HepG2 (cell line): ENCODE measurements around the gene IPO8. TPM values are rescaled to one million over a fixed set of nuclear protein-coding genes. Genes with fewer than 3 reads are reported as not detected.
A peak's percentile ranks its signal among the peaks of the same experiment; 100 is the strongest.

ENCODE experiments used
- GABPB1 ChIP-seq: IDR thresholded peaks from 2 replicates; pipeline ENCODE4 v1.6.1; 2016; ENCODE audit warnings: mild to moderate bottlenecking, missing genetic modification reagents, moderate library complexity, missing compliant biosample characterization
- HOXA5 ChIP-seq: sonication (generic); formaldehyde crosslinking; IDR thresholded peaks from 2 replicates; pipeline ENCODE4 v1.4.0; 2020; ENCODE audit warnings: missing genetic modification reagents
- NFIB ChIP-seq: sonication (generic); formaldehyde crosslinking; IDR thresholded peaks from 2 replicates; pipeline ENCODE4 v1.9.0; 2021; ENCODE audit warnings: missing genetic modification reagents, mild to moderate bottlenecking, borderline replicate concordance
- ZKSCAN5 ChIP-seq: sonication (generic); formaldehyde crosslinking; IDR thresholded peaks from 2 replicates; pipeline ENCODE4 v1.5.1; 2020; ENCODE audit warnings: mild to moderate bottlenecking, missing genetic modification reagents
- ZNF564 ChIP-seq: sonication (generic); formaldehyde crosslinking; IDR thresholded peaks from 2 replicates; pipeline ENCODE4 v1.8.1; 2023; ENCODE audit warnings: mild to moderate bottlenecking, missing genetic modification reagents
- polyA plus RNA-seq, 8 experiments: library from polyadenylated mRNA; depleted of rRNA in 3 of 8; stranded (reverse) in 7 of 8; unstranded in 1 of 8; fragments of >200 nt; fragmentation: Illumina TruSeq in 4 of 8; extraction: Trizol in 4 of 8; gene quantifications; 2 replicates each; pipeline versions ENCODE4 v1.2.1 to v1.2.3, GENCODE V29; 2011 to 2016; ENCODE audit warnings: low read depth in 4 of 8, missing spikeins in 1 of 8, mixed read lengths in 1 of 8; ENCODE audit not compliant: insufficient read depth in 1 of 8
- total RNA-seq, 5 experiments: library from RNA; depleted of rRNA; stranded (reverse); fragments of >200 nt; fragmentation: Illumina TruSeq; extraction: Trizol; gene quantifications; 2 replicates each; pipeline ENCODE4 v1.2.3, GENCODE V29; 2016; ENCODE audit warnings: low read depth in 1 of 5
- TF ChIP-seq, protein P1 (sequence below): sonication (generic); formaldehyde crosslinking; IDR thresholded peaks from 2 replicates; pipeline ENCODE4 v1.4.0; 2020; ENCODE audit warnings: missing genetic modification reagents, mild to moderate bottlenecking, borderline replicate concordance
- TF ChIP-seq, protein P2 (sequence below): sonication (generic); formaldehyde crosslinking; IDR thresholded peaks from 2 replicates; pipeline ENCODE4 v1.5.1; 2020; ENCODE audit warnings: mild to moderate bottlenecking, missing genetic modification reagents, borderline replicate concordance
- TF ChIP-seq, protein P3 (sequence below), 2 experiments: sonication (generic) in 1 of 2; formaldehyde crosslinking in 1 of 2; IDR thresholded peaks; 2 replicates each; pipeline versions ENCODE4 v1.4.0 to v1.6.1; 2018 to 2020; ENCODE audit warnings: missing genetic modification reagents in 2 of 2, borderline replicate concordance in 1 of 2, low read depth in 1 of 2, mild to moderate bottlenecking in 1 of 2, missing biosample characterization in 1 of 2
- TF ChIP-seq, protein P4 (sequence below): sonication (generic); formaldehyde crosslinking; IDR thresholded peaks from 2 replicates; pipeline ENCODE4 v1.4.0; 2020; ENCODE audit warnings: missing genetic modification reagents, mild to moderate bottlenecking, borderline replicate concordance
- TF ChIP-seq, protein P5 (sequence below): sonication (generic); formaldehyde crosslinking; IDR thresholded peaks from 2 replicates; pipeline ENCODE4 v1.8.0; 2022; ENCODE audit warnings: missing genetic modification reagents, mild to moderate bottlenecking, borderline replicate concordance
- TF ChIP-seq, protein P6 (sequence below): sonication (generic); formaldehyde crosslinking; IDR thresholded peaks from 2 replicates; pipeline ENCODE4 v1.4.0; 2020; ENCODE audit warnings: missing genetic modification reagents
- TF ChIP-seq, protein P7 (sequence below): sonication (generic); formaldehyde crosslinking; IDR thresholded peaks from 2 replicates; pipeline ENCODE4 v1.4.0; 2020; ENCODE audit warnings: mild to moderate bottlenecking, low read depth, missing genetic modification reagents

IPO8 gene
- total and polyA plus RNA-seq, 2 of the 13 experiments (the other 11 are each of a cell fraction or from before 2014, with no cell fraction given) = 6.3 to 21.8 TPM

DNA sequence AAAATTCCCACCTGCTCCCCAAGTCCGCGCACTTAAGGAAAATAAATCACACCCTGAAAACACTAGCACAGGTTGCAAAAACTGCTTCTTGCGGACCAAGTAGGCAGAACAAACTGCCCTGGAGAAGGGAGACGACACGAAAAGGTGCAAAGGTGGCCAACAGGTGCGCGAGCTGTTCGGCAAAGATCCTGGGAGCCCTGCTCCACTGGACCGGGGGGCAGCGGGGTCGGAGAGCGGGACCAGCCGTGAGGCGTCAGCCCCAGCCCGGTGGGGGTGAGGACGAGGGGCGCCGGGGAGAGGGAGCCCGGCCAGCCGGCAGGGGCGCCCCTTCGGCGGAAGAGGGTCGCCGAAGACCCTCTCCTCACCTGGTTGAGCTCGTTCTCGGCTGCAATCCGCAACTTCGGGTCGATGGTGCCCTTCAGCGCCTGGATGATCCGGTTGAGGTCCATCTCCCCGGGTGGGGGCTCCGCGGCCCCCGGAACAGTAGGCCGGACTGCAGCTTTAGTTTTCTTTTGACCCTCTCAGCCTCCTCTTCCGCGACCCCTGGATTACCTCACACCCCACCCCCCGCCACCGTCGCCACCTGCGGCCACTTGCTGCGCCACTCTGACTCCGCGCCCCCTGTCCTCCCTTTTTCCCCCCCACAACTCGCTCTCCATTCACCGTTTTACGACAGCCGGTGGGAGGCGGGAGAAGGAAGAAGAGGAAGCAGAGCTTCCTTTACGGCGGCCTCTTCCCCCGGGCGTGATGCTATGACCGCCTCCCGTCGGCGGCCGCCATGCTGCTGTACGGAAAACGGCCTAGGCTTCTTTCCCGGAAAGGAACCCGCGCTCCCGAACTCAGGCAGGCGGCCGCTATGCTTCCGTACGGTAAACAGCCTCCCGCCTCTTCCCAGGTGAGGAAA, at the start of gene IPO8 (continued):
- TF ChIP-seq, protein P1, sequence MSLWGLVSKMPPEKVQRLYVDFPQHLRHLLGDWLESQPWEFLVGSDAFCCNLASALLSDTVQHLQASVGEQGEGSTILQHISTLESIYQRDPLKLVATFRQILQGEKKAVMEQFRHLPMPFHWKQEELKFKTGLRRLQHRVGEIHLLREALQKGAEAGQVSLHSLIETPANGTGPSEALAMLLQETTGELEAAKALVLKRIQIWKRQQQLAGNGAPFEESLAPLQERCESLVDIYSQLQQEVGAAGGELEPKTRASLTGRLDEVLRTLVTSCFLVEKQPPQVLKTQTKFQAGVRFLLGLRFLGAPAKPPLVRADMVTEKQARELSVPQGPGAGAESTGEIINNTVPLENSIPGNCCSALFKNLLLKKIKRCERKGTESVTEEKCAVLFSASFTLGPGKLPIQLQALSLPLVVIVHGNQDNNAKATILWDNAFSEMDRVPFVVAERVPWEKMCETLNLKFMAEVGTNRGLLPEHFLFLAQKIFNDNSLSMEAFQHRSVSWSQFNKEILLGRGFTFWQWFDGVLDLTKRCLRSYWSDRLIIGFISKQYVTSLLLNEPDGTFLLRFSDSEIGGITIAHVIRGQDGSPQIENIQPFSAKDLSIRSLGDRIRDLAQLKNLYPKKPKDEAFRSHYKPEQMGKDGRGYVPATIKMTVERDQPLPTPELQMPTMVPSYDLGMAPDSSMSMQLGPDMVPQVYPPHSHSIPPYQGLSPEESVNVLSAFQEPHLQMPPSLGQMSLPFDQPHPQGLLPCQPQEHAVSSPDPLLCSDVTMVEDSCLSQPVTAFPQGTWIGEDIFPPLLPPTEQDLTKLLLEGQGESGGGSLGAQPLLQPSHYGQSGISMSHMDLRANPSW (CRISPR knock-in tag) = peak; percentile 58; the same call in 1 of the 2 replicates
- TF ChIP-seq HOXA5 (CRISPR knock-in tag) (0 out of 2 replicates have a peak, but pooled peaks have one; percentile 11), GABPB1 (CRISPR knock-in tag) (peak; percentile 94), ZNF564 (CRISPR knock-in tag) (no peak), ZKSCAN5 (CRISPR knock-in tag) (no peak), NFIB (no peak)
- TF ChIP-seq, protein P2, sequence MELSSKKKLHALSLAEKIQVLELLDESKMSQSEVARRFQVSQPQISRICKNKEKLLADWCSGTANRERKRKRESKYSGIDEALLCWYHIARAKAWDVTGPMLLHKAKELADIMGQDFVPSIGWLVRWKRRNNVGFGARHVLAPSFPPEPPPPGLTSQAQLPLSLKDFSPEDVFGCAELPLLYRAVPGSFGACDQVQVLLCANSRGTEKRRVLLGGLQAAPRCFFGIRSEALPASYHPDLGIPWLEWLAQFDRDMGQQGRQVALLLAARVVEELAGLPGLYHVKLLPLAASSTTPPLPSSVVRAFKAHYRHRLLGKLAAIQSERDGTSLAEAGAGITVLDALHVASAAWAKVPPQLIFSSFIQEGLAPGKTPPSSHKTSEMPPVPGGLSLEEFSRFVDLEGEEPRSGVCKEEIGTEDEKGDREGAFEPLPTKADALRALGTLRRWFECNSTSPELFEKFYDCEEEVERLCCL = no peak
- TF ChIP-seq, protein P3, sequence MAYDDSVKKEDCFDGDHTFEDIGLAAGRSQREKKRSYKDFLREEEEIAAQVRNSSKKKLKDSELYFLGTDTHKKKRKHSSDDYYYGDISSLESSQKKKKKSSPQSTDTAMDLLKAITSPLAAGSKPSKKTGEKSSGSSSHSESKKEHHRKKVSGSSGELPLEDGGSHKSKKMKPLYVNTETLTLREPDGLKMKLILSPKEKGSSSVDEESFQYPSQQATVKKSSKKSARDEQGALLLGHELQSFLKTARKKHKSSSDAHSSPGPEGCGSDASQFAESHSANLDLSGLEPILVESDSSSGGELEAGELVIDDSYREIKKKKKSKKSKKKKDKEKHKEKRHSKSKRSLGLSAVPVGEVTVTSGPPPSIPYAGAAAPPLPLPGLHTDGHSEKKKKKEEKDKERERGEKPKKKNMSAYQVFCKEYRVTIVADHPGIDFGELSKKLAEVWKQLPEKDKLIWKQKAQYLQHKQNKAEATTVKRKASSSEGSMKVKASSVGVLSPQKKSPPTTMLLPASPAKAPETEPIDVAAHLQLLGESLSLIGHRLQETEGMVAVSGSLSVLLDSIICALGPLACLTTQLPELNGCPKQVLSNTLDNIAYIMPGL (CRISPR knock-in tag; IDR thresholded peaks at IDR 0.05; ENCODE audit: borderline replicate concordance in 1 of 2, low read depth in 1 of 2) = peak; percentile 67 to 90; a peak in 3 of 4 replicates
- TF ChIP-seq, protein P4, sequence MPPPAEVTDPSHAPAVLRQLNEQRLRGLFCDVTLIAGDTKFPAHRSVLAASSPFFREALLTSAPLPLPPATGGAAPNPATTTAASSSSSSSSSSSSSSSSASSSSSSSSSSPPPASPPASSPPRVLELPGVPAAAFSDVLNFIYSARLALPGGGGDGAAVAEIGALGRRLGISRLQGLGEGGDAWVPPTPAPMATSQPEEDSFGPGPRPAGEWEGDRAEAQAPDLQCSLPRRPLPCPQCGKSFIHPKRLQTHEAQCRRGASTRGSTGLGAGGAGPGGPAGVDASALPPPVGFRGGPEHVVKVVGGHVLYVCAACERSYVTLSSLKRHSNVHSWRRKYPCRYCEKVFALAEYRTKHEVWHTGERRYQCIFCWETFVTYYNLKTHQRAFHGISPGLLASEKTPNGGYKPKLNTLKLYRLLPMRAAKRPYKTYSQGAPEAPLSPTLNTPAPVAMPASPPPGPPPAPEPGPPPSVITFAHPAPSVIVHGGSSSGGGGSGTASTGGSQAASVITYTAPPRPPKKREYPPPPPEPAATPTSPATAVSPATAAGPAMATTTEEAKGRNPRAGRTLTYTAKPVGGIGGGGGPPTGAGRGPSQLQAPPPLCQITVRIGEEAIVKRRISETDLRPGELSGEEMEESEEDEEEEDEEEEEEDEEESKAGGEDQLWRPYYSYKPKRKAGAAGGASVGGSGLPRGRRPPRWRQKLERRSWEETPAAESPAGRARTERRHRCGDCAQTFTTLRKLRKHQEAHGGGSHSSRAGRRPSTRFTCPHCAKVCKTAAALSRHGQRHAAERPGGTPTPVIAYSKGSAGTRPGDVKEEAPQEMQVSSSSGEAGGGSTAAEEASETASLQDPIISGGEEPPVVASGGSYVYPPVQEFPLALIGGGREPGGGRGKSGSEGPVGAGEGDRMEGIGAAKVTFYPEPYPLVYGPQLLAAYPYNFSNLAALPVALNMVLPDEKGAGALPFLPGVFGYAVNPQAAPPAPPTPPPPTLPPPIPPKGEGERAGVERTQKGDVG (CRISPR knock-in tag) = no peak
- TF ChIP-seq, protein P5, sequence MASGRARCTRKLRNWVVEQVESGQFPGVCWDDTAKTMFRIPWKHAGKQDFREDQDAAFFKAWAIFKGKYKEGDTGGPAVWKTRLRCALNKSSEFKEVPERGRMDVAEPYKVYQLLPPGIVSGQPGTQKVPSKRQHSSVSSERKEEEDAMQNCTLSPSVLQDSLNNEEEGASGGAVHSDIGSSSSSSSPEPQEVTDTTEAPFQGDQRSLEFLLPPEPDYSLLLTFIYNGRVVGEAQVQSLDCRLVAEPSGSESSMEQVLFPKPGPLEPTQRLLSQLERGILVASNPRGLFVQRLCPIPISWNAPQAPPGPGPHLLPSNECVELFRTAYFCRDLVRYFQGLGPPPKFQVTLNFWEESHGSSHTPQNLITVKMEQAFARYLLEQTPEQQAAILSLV (CRISPR knock-in tag) = no peak
- TF ChIP-seq, protein P6, sequence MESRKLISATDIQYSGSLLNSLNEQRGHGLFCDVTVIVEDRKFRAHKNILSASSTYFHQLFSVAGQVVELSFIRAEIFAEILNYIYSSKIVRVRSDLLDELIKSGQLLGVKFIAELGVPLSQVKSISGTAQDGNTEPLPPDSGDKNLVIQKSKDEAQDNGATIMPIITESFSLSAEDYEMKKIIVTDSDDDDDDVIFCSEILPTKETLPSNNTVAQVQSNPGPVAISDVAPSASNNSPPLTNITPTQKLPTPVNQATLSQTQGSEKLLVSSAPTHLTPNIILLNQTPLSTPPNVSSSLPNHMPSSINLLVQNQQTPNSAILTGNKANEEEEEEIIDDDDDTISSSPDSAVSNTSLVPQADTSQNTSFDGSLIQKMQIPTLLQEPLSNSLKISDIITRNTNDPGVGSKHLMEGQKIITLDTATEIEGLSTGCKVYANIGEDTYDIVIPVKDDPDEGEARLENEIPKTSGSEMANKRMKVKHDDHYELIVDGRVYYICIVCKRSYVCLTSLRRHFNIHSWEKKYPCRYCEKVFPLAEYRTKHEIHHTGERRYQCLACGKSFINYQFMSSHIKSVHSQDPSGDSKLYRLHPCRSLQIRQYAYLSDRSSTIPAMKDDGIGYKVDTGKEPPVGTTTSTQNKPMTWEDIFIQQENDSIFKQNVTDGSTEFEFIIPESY (CRISPR knock-in tag) = no peak
- TF ChIP-seq, protein P7, sequence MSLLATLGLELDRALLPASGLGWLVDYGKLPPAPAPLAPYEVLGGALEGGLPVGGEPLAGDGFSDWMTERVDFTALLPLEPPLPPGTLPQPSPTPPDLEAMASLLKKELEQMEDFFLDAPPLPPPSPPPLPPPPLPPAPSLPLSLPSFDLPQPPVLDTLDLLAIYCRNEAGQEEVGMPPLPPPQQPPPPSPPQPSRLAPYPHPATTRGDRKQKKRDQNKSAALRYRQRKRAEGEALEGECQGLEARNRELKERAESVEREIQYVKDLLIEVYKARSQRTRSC = no peak
